HCT116 (cell line): ENCODE data around the gene BLTP3A.

Source experiments
- CBX3 ChIP-seq: IDR thresholded peaks from 2 replicates; pipeline ENCODE4 v1.6.1; 2012; ENCODE audit warnings: low read depth
- CEBPB ChIP-seq: IDR thresholded peaks from 2 replicates; pipeline ENCODE4 v1.6.1; 2012; ENCODE audit warnings: low read depth
- CTCF ChIP-seq, 3 experiments: fragments of 200-600 bp in 1 of 3; sonication (generic) in 1 of 3; IDR thresholded peaks in 2 of 3; conservative IDR thresholded peaks in 1 of 3; 2 replicates each; pipeline ENCODE4 v1.5.1; 2012 to 2017; ENCODE audit warnings: low read depth in 2 of 3, low read length in 2 of 3, antibody characterized with exemption in 1 of 3, borderline replicate concordance in 1 of 3, control low read depth in 1 of 3, mild to moderate bottlenecking in 1 of 3, mixed read lengths in 1 of 3, mixed run types in 1 of 3, moderate library complexity in 1 of 3; ENCODE audit not compliant: insufficient read depth in 1 of 3
- EGR1 ChIP-seq: IDR thresholded peaks from 2 replicates; pipeline ENCODE4 v1.6.1; 2012; ENCODE audit warnings: low read depth
- EZH2 ChIP-seq: fragments of 200-600 bp; sonication (generic); IDR thresholded peaks from 2 replicates; pipeline ENCODE4 v1.6.1; 2017; ENCODE audit warnings: antibody characterized with exemption, mixed run types
- POLR2A ChIP-seq: IDR thresholded peaks from 2 replicates; pipeline ENCODE4 v1.7.0; 2011; ENCODE audit warnings: borderline replicate concordance; ENCODE audit not compliant: insufficient read depth, insufficient read length; ENCODE audit errors: extremely low read depth
- POLR2AphosphoS5 ChIP-seq: IDR thresholded peaks from 2 replicates; pipeline ENCODE4 v1.6.1; 2011; ENCODE audit warnings: mild to moderate bottlenecking, low read depth, low read length, moderate library complexity
- RAD21 ChIP-seq: IDR thresholded peaks from 2 replicates; pipeline ENCODE4 v1.6.1; 2012; ENCODE audit warnings: low read depth, mild to moderate bottlenecking
- SIN3A ChIP-seq: IDR thresholded peaks from 2 replicates; pipeline ENCODE4 v1.6.1; 2012; ENCODE audit warnings: low read depth
- SP1 ChIP-seq: IDR thresholded peaks from 2 replicates; pipeline ENCODE4 v1.6.1; 2012; ENCODE audit warnings: low read depth
- YY1 ChIP-seq: IDR thresholded peaks from 2 replicates; pipeline ENCODE4 v1.6.1; 2011; ENCODE audit warnings: low read length, low read depth, moderate library complexity, mild to moderate bottlenecking; ENCODE audit not compliant: insufficient replicate concordance; ENCODE audit errors: extremely low read depth
- TF ChIP-seq, protein P1 (sequence below): IDR thresholded peaks from 2 replicates; pipeline ENCODE4 v1.6.1; 2012

GRCh38 chr6:34743625-34744293, 48.1 kb upstream of the BLTP3A start:
- no peak for TF ChIP-seq CEBPB
- no peak for TF ChIP-seq EZH2
- no peak for TF ChIP-seq CTCF (IDR thresholded peaks at IDR 0.05 in 2 of 3, conservative IDR thresholded peaks at IDR 0.05 in 1 of 3; ENCODE audit: borderline replicate concordance in 1 of 3, insufficient read depth in 1 of 3, low read depth in 2 of 3, low read length in 2 of 3)
- TF ChIP-seq CBX3 = no peak
- no peak for TF ChIP-seq SIN3A
- TF ChIP-seq POLR2AphosphoS5 = no peak
- TF ChIP-seq SP1 = no peak
- TF ChIP-seq YY1 = no peak
- no peak for TF ChIP-seq EGR1
- TF ChIP-seq, protein P1, sequence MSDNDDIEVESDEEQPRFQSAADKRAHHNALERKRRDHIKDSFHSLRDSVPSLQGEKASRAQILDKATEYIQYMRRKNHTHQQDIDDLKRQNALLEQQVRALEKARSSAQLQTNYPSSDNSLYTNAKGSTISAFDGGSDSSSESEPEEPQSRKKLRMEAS = no peak
- TF ChIP-seq POLR2A = no peak
- TF ChIP-seq RAD21 = no peak
